Caco-2 (cell line): ENCODE results near the gene ZNF691. TPM values are rescaled to one million over a fixed set of nuclear protein-coding genes. Genes with fewer than 3 reads are reported as not detected.

Experiments used
- BruUV-seq: library from RNA; stranded (reverse); fragments of 400-500 nt; replicated peaks from 2 replicates; lab custom pipeline; 2021; lab: Mats Ljungman, UMichigan
- CTCF ChIA-PET: fragments of 300-600 bp; sonication (Branson Sonifier 250); formaldehyde crosslinking; loops from one replicate; lab custom pipeline; 2022; ENCODE audit warnings: antibody characterized with exemption; lab: Charles Lee
- POLR2A ChIA-PET: fragments of 300-600 bp; sonication (Branson Sonifier 250); formaldehyde crosslinking; loops from one replicate; lab custom pipeline; 2022; ENCODE audit warnings: antibody characterized with exemption; lab: Charles Lee
- DNase-seq, 2 experiments: peaks; one replicate each; pipeline versions ENCODE4 v3.0.0 to v3.0.0-alpha.2; 2020 to 2022
- H3K27me3 ChIP-seq: replicated peaks from 2 replicates; pipeline ENCODE4 v1.6.0; 2011; ENCODE audit warnings: low read length; ENCODE audit not compliant: control insufficient read depth, insufficient read depth
- H3K36me3 ChIP-seq: 2 replicates; pipeline ENCODE4 v1.5.1; 2011; ENCODE audit warnings: low read length; ENCODE audit not compliant: control insufficient read depth, insufficient read depth
- H3K4me1 ChIP-seq: fragments of 250-450 bp; sonication (Bioruptor Pico); 2 replicates; pipeline ENCODE4 v1.5.1; 2020; ENCODE audit warnings: mild to moderate bottlenecking
- H3K4me3 ChIP-seq: 2 replicates; pipeline ENCODE4 v1.5.1; 2011; ENCODE audit warnings: low read depth, mild to moderate bottlenecking, control low read depth, low read length
- H3K9me3 ChIP-seq: fragments of 250-450 bp; sonication (Bioruptor Pico); 2 replicates; pipeline ENCODE4 v1.5.1; 2020; ENCODE audit warnings: mild to moderate bottlenecking, moderate library complexity
- H3K27ac Mint-ChIP-seq: one replicate; pipeline ENCODE4 v1.8.0; 2022; ENCODE audit warnings: mixed read lengths; ENCODE audit not compliant: unreplicated experiment
- H3K27me3 Mint-ChIP-seq: one replicate; pipeline ENCODE4 v1.8.0; 2022; ENCODE audit warnings: mixed read lengths; ENCODE audit not compliant: insufficient read depth, unreplicated experiment
- H3K36me3 Mint-ChIP-seq: one replicate; pipeline ENCODE4 v1.8.0; 2022; ENCODE audit warnings: mild to moderate bottlenecking, mixed read lengths; ENCODE audit not compliant: insufficient read depth, unreplicated experiment
- H3K4me1 Mint-ChIP-seq: one replicate; pipeline ENCODE4 v1.8.0; 2022; ENCODE audit warnings: low read depth, mixed read lengths; ENCODE audit not compliant: unreplicated experiment
- H3K4me3 Mint-ChIP-seq: one replicate; pipeline ENCODE4 v1.8.0; 2022; ENCODE audit warnings: mild to moderate bottlenecking, moderate library complexity, mixed read lengths; ENCODE audit not compliant: unreplicated experiment
- H3K9me3 Mint-ChIP-seq: one replicate; pipeline ENCODE4 v1.8.0; 2022; ENCODE audit warnings: mixed read lengths; ENCODE audit not compliant: unreplicated experiment
- intact Hi-C: fragments of 100-400 bp; cut with micrococcal nuclease; formaldehyde crosslinking; loops from one replicate; pipeline ENCODE4 v1.10.0; 2022; ENCODE audit not compliant: unreplicated experiment
- total RNA-seq: library from RNA; stranded (reverse); gene quantifications from 2 replicates; pipeline ENCODE4 v1.2.3, GENCODE V29; 2022
- TF ChIP-seq, protein P1 (sequence below), 2 experiments: fragments of 200-600 bp in 1 of 2; IDR thresholded peaks; 1 replicate in 1 of 2; 2 replicates in 1 of 2; pipeline versions ENCODE4 v1.5.1 to v1.8.0; 2011 to 2022; ENCODE audit warnings: antibody characterized with exemption in 1 of 2, control low read depth in 1 of 2, inconsistent platforms in 1 of 2, low read depth in 1 of 2, low read length in 1 of 2, mild to moderate bottlenecking in 1 of 2, moderate library complexity in 1 of 2; ENCODE audit not compliant: insufficient read depth in 1 of 2, severe bottlenecking in 1 of 2, unreplicated experiment in 1 of 2

ZNF691 gene
- total RNA-seq, 1 experiment from 2014 or later: 7.8 TPM

- Mint-ChIP-seq H3K9me3 (no peaks in the 10 kb centered on the region), H3K4me3 (no peak overlapping the region), H3K36me3 (no peaks in the 10 kb centered on the region), H3K27me3 (no peaks in the 10 kb centered on the region), H3K4me1 (no peaks in the 10 kb centered on the region), H3K27ac (no peak overlapping the region)
- TF ChIP-seq, protein P1, sequence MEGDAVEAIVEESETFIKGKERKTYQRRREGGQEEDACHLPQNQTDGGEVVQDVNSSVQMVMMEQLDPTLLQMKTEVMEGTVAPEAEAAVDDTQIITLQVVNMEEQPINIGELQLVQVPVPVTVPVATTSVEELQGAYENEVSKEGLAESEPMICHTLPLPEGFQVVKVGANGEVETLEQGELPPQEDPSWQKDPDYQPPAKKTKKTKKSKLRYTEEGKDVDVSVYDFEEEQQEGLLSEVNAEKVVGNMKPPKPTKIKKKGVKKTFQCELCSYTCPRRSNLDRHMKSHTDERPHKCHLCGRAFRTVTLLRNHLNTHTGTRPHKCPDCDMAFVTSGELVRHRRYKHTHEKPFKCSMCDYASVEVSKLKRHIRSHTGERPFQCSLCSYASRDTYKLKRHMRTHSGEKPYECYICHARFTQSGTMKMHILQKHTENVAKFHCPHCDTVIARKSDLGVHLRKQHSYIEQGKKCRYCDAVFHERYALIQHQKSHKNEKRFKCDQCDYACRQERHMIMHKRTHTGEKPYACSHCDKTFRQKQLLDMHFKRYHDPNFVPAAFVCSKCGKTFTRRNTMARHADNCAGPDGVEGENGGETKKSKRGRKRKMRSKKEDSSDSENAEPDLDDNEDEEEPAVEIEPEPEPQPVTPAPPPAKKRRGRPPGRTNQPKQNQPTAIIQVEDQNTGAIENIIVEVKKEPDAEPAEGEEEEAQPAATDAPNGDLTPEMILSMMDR (IDR thresholded peaks at IDR 0.05; ENCODE audit: insufficient read depth in 1 of 2, low read depth in 1 of 2, low read length in 1 of 2, severe bottlenecking in 1 of 2, unreplicated experiment in 1 of 2): no peak
- ChIA-PET CTCF (no interaction called here), POLR2A (no interaction called here)
- DNase-seq: no peak
- no peaks in the 10 kb centered on the region for H3K27me3 ChIP-seq
- H3K9me3 ChIP-seq: no peaks in the 10 kb centered on the region
- no peaks in the 10 kb centered on the region for H3K4me1 ChIP-seq
- H3K4me3 ChIP-seq: no peak overlapping the region
- no peaks in the 10 kb centered on the region for H3K36me3 ChIP-seq
- BruUV-seq: no TSS peak
- intact Hi-C loops: no loop called here
These were observed 40.4 kb downstream of the ZNF691 start for GRCh38 chr1:42886800-42887199.

GRCh38 chr1:42887366-42887765, 41.0 kb downstream of the ZNF691 start:
- Histone ChIP-seq H3K27me3 (no peaks in the 10 kb centered on the region), H3K4me1 (no peaks in the 10 kb centered on the region), H3K4me3 (no peak overlapping the region), H3K36me3 (no peaks in the 10 kb centered on the region), H3K9me3 (no peaks in the 10 kb centered on the region)
- Mint-ChIP-seq H3K4me3 (no peak overlapping the region), H3K27me3 (no peaks in the 10 kb centered on the region), H3K9me3 (no peaks in the 10 kb centered on the region), H3K4me1 (no peaks in the 10 kb centered on the region), H3K27ac (no peak overlapping the region), H3K36me3 (no peaks in the 10 kb centered on the region)
- ChIA-PET POLR2A (no interaction called here), CTCF (no interaction called here)
- no TSS peak for BruUV-seq
- DNase-seq: no peak
- intact Hi-C loops: no loop called here
- TF ChIP-seq, protein P1 (IDR thresholded peaks at IDR 0.05; ENCODE audit: insufficient read depth in 1 of 2, low read depth in 1 of 2, low read length in 1 of 2, severe bottlenecking in 1 of 2, unreplicated experiment in 1 of 2): no peak

GRCh38 chr1:42888013-42888633, 41.7 kb downstream of the ZNF691 start:
- Mint-ChIP-seq H3K4me3 (no peak overlapping the region), H3K36me3 (no peaks in the 10 kb centered on the region), H3K9me3 (no peaks in the 10 kb centered on the region), H3K27me3 (peaks cover 3% of the 10 kb centered on the region), H3K4me1 (no peaks in the 10 kb centered on the region), H3K27ac (no peak overlapping the region)
- no TSS peak for BruUV-seq
- ChIA-PET CTCF (no interaction called here), POLR2A (no interaction called here)
- Histone ChIP-seq H3K9me3 (no peaks in the 10 kb centered on the region), H3K4me1 (no peaks in the 10 kb centered on the region), H3K27me3 (no peaks in the 10 kb centered on the region), H3K4me3 (no peak overlapping the region), H3K36me3 (no peaks in the 10 kb centered on the region)
- TF ChIP-seq, protein P1 (IDR thresholded peaks at IDR 0.05; ENCODE audit: insufficient read depth in 1 of 2, low read depth in 1 of 2, low read length in 1 of 2, severe bottlenecking in 1 of 2, unreplicated experiment in 1 of 2): no peak
- intact Hi-C loops: no loop called here
- no peak for DNase-seq
